ENCODE results near the gene AHRR. TPM values are rescaled to one million over a fixed set of nuclear protein-coding genes. Genes with fewer than 3 reads are reported as not detected.

AHRR gene
- total RNA-seq, 1 donor: 31.9 TPM

- TF ChIP-seq CTCF (IDR thresholded peaks at IDR 0.05; ENCODE audit: insufficient read depth, low read length): no peak
- no peak overlapping the region for H3K4me3 ChIP-seq (ENCODE audit: low read depth, low read length)
- no peak for DNase-seq (ENCODE audit: low read depth)
Measured at GRCh38 chr5:440401-441201, 119.1 kb downstream of the AHRR start.

GRCh38 chr5:441996-442334 is 120.5 kb downstream of the AHRR start:
- no peak for TF ChIP-seq CTCF (IDR thresholded peaks at IDR 0.05; ENCODE audit: insufficient read depth, low read length)
- peak overlapping the region; percentile 100 for H3K4me3 ChIP-seq (ENCODE audit: low read depth, low read length)
- no peak for DNase-seq (ENCODE audit: low read depth)

- no peak for TF ChIP-seq CTCF (IDR thresholded peaks at IDR 0.05; ENCODE audit: insufficient read depth, low read length)
- peak; percentile 54 for DNase-seq (ENCODE audit: low read depth)
Measured at GRCh38 chr5:442335-443238, 121.1 kb downstream of the AHRR start, which contains the start of gene EXOC3. Gene EXOC3, plus strand, starts transcription at chr5:443176. Its CDS starts 3,030 bp downstream, at chr5:446206.

GRCh38 chr5:443239-444151 is 122.0 kb downstream of the AHRR start:
- no peak for DNase-seq (ENCODE audit: low read depth)
- no peak for TF ChIP-seq CTCF (IDR thresholded peaks at IDR 0.05; ENCODE audit: insufficient read depth, low read length)
- peak overlapping the region; percentile 100 for H3K4me3 ChIP-seq (ENCODE audit: low read depth, low read length)

More at GRCh38 chr5:442335-443238, 121.1 kb downstream of the AHRR start, which contains the start of gene EXOC3:
- peak within 1 kb of the TSS; percentile 100 for H3K4me3 ChIP-seq (ENCODE audit: low read depth, low read length)

- no peak for DNase-seq (ENCODE audit: low read depth)
- peak overlapping the region; percentile 100 for H3K4me3 ChIP-seq (ENCODE audit: low read depth, low read length)
- TF ChIP-seq CTCF (IDR thresholded peaks at IDR 0.05; ENCODE audit: insufficient read depth, low read length): no peak
Measured at GRCh38 chr5:444226-444625, 122.7 kb downstream of the AHRR start.

- H3K4me3 ChIP-seq (ENCODE audit: low read depth, low read length): no peak overlapping the region
- no peak for TF ChIP-seq CTCF (IDR thresholded peaks at IDR 0.05; ENCODE audit: insufficient read depth, low read length)
- no peak for DNase-seq (ENCODE audit: low read depth)
Measured at GRCh38 chr5:445591-445990, 124.1 kb downstream of the AHRR start.

All from fibroblast of the aortic adventitia (primary cell).